Activated CD4-positive, alpha-beta T cell treated with anti-CD3 and anti-CD28 coated beads, Interleukin-2, amount 10 ng/mL, durations not matched to agents 24 days and 14 days (primary cell): ENCODE data around the gene PLCB1. TPM values are rescaled to one million over a fixed set of nuclear protein-coding genes. Genes with fewer than 3 reads are reported as not detected.
"Not testable (repeated sequence)": the region's sequence is repeated elsewhere in the genome, so short reads cannot be mapped to it uniquely, and the experiment has no call there.

Source experiments
- DNase-seq: peaks from one replicate; pipeline ENCODE4 v3.0.0; 2022
- H3K27ac Mint-ChIP-seq: one replicate; pipeline ENCODE4 v1.8.0; 2022; ENCODE audit warnings: mild to moderate bottlenecking, mixed read lengths
- H3K27me3 Mint-ChIP-seq: one replicate; pipeline ENCODE4 v1.8.0; 2022; ENCODE audit warnings: mixed read lengths
- H3K36me3 Mint-ChIP-seq: one replicate; pipeline ENCODE4 v1.8.0; 2022; ENCODE audit warnings: low read depth, mild to moderate bottlenecking, mixed read lengths
- H3K4me1 Mint-ChIP-seq: one replicate; pipeline ENCODE4 v1.8.0; 2021; ENCODE audit warnings: mixed read lengths
- H3K4me3 Mint-ChIP-seq: one replicate; pipeline ENCODE4 v1.8.0; 2022; ENCODE audit warnings: mild to moderate bottlenecking, moderate library complexity, mixed read lengths
- H3K9me3 Mint-ChIP-seq: one replicate; pipeline ENCODE4 v1.8.0; 2021; ENCODE audit warnings: mixed read lengths
- intact Hi-C: fragments of 100-400 bp; cut with micrococcal nuclease; formaldehyde crosslinking; loops from one replicate; pipeline ENCODE4 v1.15.1; 2023
- total RNA-seq: library from RNA; stranded (reverse); gene quantifications from 2 replicates; pipeline ENCODE4 v1.2.3, GENCODE V29; 2022

PLCB1 gene
- total RNA-seq, 1 donor from 2014 or later, result 1.2 TPM

DNA sequence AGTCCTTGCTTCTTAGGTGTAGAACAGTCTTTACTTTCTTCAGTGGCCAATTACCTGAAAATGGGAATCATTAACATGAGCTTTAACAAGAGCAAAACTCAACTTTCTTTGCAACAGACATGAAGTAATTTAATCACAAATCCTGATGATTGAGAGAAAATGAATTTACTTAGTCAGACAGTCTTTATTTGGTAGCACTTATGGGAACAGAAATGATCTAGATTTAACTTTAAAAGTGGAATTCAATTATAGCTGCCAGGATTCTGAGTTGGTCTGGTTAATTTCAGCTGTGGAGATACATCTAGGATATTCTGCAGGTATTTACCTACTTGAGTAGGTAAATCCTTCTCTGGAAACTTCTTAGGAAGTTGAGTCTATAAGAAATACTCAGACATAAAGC is 492.6 kb downstream of the PLCB1 start:
- no peak for DNase-seq
- Mint-ChIP-seq H3K4me3 (no peak overlapping the region), H3K27ac (no peak overlapping the region), H3K4me1 (no peaks in the 10 kb centered on the region), H3K36me3 (no peaks in the 10 kb centered on the region), H3K9me3 (no peaks in the 10 kb centered on the region), H3K27me3 (no peaks in the 10 kb centered on the region)
- intact Hi-C loops, result no loop called here

DNA sequence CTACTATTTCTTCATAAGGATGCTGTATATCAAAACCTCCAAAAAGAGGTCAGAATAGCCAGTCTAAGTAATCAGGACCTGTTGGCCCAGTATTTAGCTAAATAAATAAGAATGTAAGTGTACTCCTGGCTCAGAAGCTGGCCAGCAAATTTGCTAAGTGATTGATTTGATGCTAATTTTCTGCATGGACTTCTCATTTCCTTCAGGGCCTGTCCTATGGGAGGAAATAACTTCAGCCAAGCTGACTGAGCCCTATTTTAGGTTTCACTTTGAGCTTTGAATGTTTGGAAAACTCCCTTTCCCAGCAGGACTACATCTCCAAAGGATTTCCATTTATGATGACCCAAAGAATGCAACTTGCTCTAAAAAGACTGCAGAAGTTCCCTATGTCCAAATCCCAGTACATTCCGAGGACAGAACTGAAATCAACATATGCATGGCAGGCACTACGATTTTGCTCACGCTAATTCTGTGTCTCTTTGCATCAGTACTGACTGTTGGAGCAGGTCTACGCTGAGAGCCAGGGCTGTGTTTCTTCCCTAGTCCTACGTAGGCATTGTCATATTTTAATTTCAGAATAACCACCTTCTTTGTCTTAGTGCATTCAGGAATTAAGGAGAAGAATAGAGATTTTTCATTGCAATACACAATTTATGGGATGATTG is 495.4 kb downstream of the PLCB1 start:
- H3K27me3 Mint-ChIP-seq, result no peaks in the 10 kb centered on the region
- intact Hi-C loops, result no loop called here
- no peaks in the 10 kb centered on the region for H3K9me3 Mint-ChIP-seq
- no peaks in the 10 kb centered on the region for H3K4me1 Mint-ChIP-seq
- H3K27ac Mint-ChIP-seq, result no peak overlapping the region
- H3K4me3 Mint-ChIP-seq, result no peak overlapping the region
- no peak for DNase-seq
- no peaks in the 10 kb centered on the region for H3K36me3 Mint-ChIP-seq

DNA sequence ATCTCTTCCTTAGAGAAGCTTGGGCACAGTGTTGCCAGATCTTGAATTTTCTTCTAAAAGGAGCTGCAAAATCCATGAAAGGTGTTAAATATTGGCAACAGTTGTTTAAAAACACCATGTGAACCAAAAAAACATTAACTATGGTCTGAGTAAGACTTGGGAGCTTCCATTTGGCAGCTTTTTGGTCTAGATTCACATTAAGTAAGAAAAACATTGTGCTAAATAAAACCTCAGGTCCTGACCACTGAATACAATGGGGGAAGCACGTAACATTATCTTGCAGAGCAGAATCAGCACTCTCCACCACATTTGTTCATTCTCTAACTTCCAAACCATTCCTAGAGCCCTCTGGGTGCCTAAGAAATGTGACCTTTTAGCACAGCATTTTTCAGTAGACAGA is 499.2 kb downstream of the PLCB1 start:
- no peaks in the 10 kb centered on the region for H3K36me3 Mint-ChIP-seq
- intact Hi-C loops, result no loop called here
- no peak overlapping the region for H3K4me3 Mint-ChIP-seq
- no peak for DNase-seq
- H3K27me3 Mint-ChIP-seq, result no peaks in the 10 kb centered on the region
- no peaks in the 10 kb centered on the region for H3K9me3 Mint-ChIP-seq
- H3K4me1 Mint-ChIP-seq, result no peaks in the 10 kb centered on the region
- no peak overlapping the region for H3K27ac Mint-ChIP-seq

DNA sequence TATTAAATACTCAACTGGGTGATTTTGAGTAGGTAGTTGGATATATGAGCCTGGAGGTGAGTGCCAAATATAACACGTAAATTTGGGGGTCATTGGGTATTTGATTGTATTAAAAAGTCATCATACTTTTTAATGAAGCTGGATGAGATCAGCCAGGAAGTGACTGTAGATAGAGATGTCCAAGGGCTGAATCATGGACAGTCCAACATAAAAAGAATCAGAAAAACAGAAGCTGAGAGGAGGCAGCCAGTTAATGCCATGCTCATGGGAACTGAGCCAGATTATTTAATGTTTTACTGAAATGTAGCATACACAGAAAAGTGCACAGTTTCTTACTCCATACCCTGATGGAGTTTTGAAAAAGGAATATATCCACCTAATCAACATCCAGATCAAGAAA is 501.3 kb downstream of the PLCB1 start:
- no peaks in the 10 kb centered on the region for H3K9me3 Mint-ChIP-seq
- no peak overlapping the region for H3K27ac Mint-ChIP-seq
- H3K27me3 Mint-ChIP-seq, result no peaks in the 10 kb centered on the region
- no peak overlapping the region for H3K4me3 Mint-ChIP-seq
- DNase-seq, result no peak
- H3K4me1 Mint-ChIP-seq, result no peaks in the 10 kb centered on the region
- no peaks in the 10 kb centered on the region for H3K36me3 Mint-ChIP-seq
- intact Hi-C loops, result no loop called here

DNA sequence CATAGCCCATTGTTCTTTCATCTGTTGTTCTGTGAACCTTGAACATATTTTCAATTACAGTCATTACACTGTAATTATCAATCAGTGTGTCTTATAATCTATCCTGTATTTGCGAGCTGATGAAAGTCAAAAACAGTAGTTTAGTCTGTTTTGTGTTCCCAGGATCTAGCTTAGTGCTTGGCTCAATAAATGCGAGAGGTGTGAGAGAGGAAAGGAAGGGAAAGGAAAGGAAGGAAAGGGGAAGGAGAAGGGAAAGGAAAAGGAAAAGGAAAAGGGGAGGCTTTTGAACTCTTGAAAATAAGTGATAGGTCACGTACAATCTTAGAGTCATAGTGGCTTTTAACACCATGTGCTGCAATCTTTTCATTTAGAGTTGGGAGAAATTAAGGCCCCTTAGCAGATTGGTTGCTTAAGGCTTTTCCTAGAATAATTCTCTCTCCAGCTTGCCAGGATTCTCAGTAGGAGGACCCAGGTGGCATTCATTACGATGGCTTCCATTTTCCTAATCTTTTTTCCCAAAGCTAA is 503.0 kb downstream of the PLCB1 start:
- H3K9me3 Mint-ChIP-seq, result no peaks in the 10 kb centered on the region
- H3K4me1 Mint-ChIP-seq, result no peaks in the 10 kb centered on the region
- no peak overlapping the region for H3K4me3 Mint-ChIP-seq
- H3K36me3 Mint-ChIP-seq, result no peaks in the 10 kb centered on the region
- no peaks in the 10 kb centered on the region for H3K27me3 Mint-ChIP-seq
- no peak overlapping the region for H3K27ac Mint-ChIP-seq
- intact Hi-C loops, result no loop called here
- DNase-seq, result no peak

DNA sequence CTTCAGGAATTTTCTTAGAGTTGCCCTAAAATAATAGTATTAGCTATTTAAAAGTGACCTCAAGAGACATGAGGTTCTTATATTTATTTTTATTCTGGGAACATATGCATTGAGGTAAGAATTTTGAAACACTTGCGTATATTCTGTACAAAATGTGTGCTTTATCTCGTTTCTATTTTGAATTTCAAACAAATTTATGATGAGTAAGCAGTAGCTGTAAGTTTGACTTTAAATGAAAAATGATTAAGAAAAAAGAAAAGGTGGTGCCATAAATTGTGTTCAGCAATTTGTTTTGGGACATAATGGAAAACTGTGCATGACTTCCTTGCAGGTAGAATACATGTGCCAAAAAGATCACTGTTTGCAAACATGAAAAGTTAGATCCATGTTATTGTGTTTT is 503.8 kb downstream of the PLCB1 start:
- Mint-ChIP-seq H3K27me3 (no peaks in the 10 kb centered on the region), H3K27ac (no peak overlapping the region), H3K4me1 (no peaks in the 10 kb centered on the region), H3K4me3 (no peak overlapping the region), H3K9me3 (no peaks in the 10 kb centered on the region), H3K36me3 (no peaks in the 10 kb centered on the region)
- DNase-seq, result no peak
- intact Hi-C loops, result no loop called here

DNA sequence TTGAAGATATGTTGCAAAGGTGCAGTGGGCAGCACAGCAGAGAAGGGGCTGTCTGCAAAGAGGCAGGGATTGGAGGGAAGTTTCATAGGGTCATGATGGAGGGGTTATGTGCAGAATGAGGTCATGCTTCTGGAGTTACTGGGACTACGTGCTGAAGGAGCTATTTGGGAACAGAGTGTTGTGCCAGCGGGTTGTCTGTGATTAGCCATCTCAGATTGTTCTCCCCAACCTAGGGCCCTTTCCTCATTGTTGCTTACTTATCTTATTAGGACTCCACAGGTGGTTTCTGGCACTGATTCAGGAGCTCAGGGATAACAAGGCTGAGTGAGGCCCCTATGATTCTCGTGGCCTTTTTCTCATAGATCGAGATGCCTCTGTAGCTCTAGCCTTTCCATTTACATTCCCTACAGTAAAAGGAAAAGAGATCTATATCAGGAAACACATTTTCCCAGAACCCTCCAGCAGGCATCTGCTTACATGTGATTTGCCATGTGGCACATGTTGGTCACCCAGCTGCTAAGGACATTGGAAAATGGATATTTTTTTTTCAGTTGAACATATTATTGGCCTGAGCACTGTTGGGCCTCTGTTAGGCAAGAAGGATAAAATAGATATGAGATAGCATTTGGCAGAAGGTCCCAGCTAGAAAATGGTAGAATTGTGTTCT is 507.2 kb downstream of the PLCB1 start:
- intact Hi-C loops, result no loop called here
- Mint-ChIP-seq H3K4me1 (no peaks in the 10 kb centered on the region), H3K27ac (no peak overlapping the region), H3K27me3 (no peaks in the 10 kb centered on the region), H3K9me3 (peaks cover 3% of the 10 kb centered on the region), H3K36me3 (no peaks in the 10 kb centered on the region), H3K4me3 (no peak overlapping the region)
- DNase-seq, result no peak

DNA sequence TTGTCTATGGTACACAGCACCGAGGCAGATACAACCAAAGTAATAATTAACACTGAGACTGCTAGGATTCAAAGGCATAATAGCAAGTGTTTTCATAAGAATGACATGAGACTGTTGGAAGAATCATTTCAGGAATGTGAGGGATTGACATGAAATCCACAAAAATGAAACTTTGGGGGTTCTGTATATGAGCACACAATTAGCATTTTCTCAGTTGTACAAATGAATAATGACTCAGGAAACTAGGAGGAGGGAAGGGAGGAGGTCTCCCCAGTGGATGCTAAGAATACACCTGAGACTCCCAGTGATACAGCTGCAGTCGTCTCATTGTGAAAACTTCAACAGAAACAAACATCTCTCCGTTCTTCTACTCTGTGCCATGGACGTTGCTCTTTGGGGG is 508.4 kb downstream of the PLCB1 start:
- intact Hi-C loops, result no loop called here
- H3K4me3 Mint-ChIP-seq, result no peak overlapping the region
- no peaks in the 10 kb centered on the region for H3K4me1 Mint-ChIP-seq
- peaks cover 3% of the 10 kb centered on the region for H3K9me3 Mint-ChIP-seq
- DNase-seq, result no peak
- H3K36me3 Mint-ChIP-seq, result no peaks in the 10 kb centered on the region
- no peak overlapping the region for H3K27ac Mint-ChIP-seq
- no peaks in the 10 kb centered on the region for H3K27me3 Mint-ChIP-seq

DNA sequence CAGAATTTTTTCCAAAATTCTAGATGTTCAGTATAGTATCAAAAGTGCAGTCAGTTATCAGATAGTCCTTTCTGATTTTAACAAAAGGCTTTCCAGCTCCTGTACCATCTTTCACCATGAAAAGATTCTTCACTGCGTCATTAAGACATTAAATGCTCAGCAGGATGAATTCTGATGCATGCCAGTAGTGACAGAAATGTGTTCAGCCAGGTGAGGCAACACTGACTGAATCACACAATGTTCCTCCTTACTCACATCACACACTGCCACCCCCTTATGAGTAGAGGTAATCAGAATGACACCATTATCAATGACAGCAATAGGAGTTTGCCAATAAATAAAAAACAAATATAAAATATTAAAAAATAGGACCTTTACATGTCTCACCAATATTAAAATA is 510.2 kb downstream of the PLCB1 start:
- Mint-ChIP-seq H3K4me3 (no peak overlapping the region), H3K36me3 (no peaks in the 10 kb centered on the region), H3K27me3 (no peaks in the 10 kb centered on the region), H3K9me3 (peaks cover 3% of the 10 kb centered on the region), H3K4me1 (no peaks in the 10 kb centered on the region), H3K27ac (no peak overlapping the region)
- no peak for DNase-seq
- intact Hi-C loops, result no loop called here

DNA sequence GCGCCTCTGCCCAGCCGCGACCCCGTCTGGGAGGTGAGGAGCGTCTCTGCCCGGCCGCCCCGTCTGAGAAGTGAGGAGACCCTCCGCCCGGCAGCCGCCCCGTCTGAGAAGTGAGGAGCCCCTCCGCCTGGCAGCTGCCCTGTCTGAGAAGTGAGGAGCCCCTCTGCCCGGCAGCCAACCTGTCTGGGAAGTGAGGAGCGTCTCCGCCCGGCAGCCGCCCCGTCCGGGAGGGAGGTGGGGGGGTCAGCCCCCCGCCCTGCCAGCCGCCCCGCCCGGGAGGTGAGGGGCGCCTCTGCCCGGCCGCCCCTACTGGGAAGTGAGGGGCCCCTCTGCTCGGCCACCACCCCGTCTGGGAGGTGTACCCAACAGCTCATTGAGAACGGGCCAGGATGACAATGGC is 512.4 kb downstream of the PLCB1 start:
- not testable (repeated sequence) for H3K27me3 Mint-ChIP-seq, H3K27ac Mint-ChIP-seq

DNA sequence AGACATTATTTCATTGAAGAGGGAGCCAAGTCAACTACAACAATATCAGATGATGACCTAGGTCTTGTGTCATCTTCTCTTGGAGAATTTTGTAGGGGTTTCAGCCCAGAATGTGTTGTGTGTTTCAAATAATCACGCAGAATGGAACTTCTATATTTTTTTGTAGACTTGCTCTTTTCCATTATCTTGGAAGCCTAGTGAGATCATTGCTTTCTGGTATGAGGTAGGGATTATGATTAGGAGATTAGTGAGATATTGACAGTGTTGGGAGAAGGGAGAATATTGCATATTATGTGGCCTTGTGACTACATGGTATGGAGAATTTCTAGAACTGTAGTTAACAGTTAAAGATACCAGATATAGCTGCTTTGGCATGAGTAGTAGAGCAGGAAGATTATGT is 513.3 kb downstream of the PLCB1 start:
- Mint-ChIP-seq H3K4me3 (no peak overlapping the region), H3K36me3 (no peaks in the 10 kb centered on the region), H3K27me3 (no peaks in the 10 kb centered on the region), H3K4me1 (no peaks in the 10 kb centered on the region), H3K27ac (no peak overlapping the region), H3K9me3 (peaks cover 3% of the 10 kb centered on the region)
- no peak for DNase-seq
- intact Hi-C loops, result no loop called here

More for the DNA sequence above, 512.4 kb downstream of the PLCB1 start:
- H3K9me3 Mint-ChIP-seq, H3K4me1 Mint-ChIP-seq, H3K4me3 Mint-ChIP-seq, DNase-seq, intact Hi-C loops, H3K36me3 Mint-ChIP-seq: not testable (repeated sequence)

DNA sequence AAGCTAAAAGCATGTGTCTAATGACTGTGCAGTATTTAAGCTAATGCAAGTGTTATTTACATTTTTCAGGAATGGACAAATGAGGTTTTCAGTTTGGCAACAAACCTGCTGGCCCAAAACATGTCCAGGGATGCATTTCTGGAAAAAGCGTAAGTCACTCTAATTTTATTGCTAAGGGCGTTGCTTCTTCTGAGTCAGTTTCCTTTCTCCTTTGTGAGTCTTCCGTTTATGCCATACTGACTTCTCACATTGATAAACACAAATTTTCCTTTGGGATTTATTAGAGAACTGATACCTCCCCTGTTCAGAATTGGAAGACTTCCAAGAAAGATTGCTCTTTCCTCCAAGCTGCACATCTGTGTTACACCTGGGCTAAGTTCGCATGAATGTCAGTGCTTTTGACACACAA is 514.0 kb downstream of the PLCB1 start:
- no peaks in the 10 kb centered on the region for H3K36me3 Mint-ChIP-seq
- H3K9me3 Mint-ChIP-seq, result peaks cover 3% of the 10 kb centered on the region
- H3K27me3 Mint-ChIP-seq, result no peaks in the 10 kb centered on the region
- H3K4me1 Mint-ChIP-seq, result no peaks in the 10 kb centered on the region
- intact Hi-C loops, result no loop called here
- DNase-seq, result no peak
- no peak overlapping the region for H3K4me3 Mint-ChIP-seq
- H3K27ac Mint-ChIP-seq, result no peak overlapping the region

DNA sequence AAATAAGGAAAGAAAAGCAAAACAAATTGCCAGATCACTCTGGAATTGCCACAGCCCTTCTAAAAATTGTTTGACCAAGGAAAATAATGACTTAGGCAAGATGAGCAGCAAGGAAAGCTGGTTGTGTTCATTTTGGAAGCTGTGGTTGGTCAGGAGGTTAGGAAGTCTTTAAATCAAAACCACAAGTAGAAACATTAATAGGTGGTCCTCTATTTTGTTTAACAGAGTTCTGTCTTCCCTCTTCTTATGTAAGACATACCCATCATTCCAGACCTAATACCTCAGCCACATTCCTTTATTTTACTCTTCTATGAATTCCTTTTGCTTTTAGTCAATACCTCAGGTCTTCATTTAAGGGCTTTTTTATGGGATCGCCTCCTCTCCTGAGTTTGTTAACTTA is 514.6 kb downstream of the PLCB1 start:
- no peak for DNase-seq
- no peaks in the 10 kb centered on the region for H3K27me3 Mint-ChIP-seq
- H3K4me1 Mint-ChIP-seq, result no peaks in the 10 kb centered on the region
- intact Hi-C loops, result no loop called here
- H3K4me3 Mint-ChIP-seq, result no peak overlapping the region
- H3K36me3 Mint-ChIP-seq, result no peaks in the 10 kb centered on the region
- H3K27ac Mint-ChIP-seq, result no peak overlapping the region
- peaks cover 3% of the 10 kb centered on the region for H3K9me3 Mint-ChIP-seq

DNA sequence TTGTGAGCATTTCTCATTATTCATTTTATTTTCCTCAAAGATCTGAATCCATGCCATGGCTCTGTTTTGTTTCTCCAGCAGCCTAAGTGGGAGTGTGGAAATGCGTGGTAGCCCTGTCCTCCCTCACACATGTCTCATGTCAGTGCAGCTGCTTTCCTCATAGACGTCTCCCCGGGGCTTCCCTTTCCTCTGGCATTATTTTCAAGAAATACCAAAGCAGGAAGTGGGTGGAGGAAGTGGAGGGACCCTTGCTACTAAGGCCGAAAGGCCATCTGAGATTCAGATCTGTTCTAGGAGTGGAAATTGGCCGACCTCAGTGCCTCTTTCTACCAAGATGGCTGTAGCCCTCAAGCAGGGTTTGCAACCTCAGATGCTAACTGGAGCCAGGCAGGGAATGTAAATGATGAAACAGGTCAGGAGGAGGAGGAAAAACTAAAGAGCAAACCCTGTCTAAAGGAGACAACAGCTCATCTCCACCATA is 515.9 kb downstream of the PLCB1 start:
- intact Hi-C loops, result no loop called here
- Mint-ChIP-seq H3K4me3 (no peak overlapping the region), H3K27me3 (no peaks in the 10 kb centered on the region), H3K27ac (no peak overlapping the region), H3K36me3 (no peaks in the 10 kb centered on the region), H3K4me1 (no peaks in the 10 kb centered on the region), H3K9me3 (peaks cover 3% of the 10 kb centered on the region)
- DNase-seq, result no peak

DNA sequence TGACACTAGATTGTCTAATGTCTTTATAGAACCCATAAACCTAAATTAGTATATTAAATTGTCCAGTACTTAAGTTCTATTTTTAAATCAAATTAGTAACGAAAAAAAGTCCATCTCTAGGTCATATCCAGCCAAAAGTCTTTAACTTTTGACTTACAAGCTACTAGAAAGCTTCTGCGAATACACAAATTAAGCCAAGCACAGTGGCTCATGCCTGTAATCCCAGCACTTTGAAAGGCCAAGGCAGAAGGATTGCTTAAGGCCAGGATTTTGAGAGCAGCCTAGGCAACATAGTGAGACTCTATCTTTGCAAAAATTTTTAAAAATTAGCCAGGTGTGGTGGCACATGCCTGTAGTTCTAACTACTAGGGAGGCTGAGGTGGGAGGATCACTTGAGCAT is 516.4 kb downstream of the PLCB1 start:
- H3K27me3 Mint-ChIP-seq, result no peaks in the 10 kb centered on the region
- no peaks in the 10 kb centered on the region for H3K36me3 Mint-ChIP-seq
- intact Hi-C loops, result no loop called here
- no peak for DNase-seq
- H3K27ac Mint-ChIP-seq, result no peak overlapping the region
- no peak overlapping the region for H3K4me3 Mint-ChIP-seq
- no peaks in the 10 kb centered on the region for H3K4me1 Mint-ChIP-seq
- no peaks in the 10 kb centered on the region for H3K9me3 Mint-ChIP-seq
